HG02884 (cell line): ENCODE results near the gene USP10.

Experiments
- ATAC-seq: cut with Tn5 transposase; IDR thresholded peaks from one replicate; pipeline ENCODE4 v1.9.1; 2021; ENCODE audit warnings: mild to moderate bottlenecking, moderate library complexity; ENCODE audit not compliant: unreplicated experiment

Gene USP10

GRCh38 chr16:84818989-84819643 is 119.3 kb downstream of the USP10 start:
- no peak for ATAC-seq

- ATAC-seq: no peak
Observed at GRCh38 chr16:84819644-84820304, 120.0 kb downstream of the USP10 start, which contains the start of gene CRISPLD2. Gene CRISPLD2 (plus strand): TSS chr16:84819985. CDS start chr16:84838496, 18,511 bp downstream.

DNA sequence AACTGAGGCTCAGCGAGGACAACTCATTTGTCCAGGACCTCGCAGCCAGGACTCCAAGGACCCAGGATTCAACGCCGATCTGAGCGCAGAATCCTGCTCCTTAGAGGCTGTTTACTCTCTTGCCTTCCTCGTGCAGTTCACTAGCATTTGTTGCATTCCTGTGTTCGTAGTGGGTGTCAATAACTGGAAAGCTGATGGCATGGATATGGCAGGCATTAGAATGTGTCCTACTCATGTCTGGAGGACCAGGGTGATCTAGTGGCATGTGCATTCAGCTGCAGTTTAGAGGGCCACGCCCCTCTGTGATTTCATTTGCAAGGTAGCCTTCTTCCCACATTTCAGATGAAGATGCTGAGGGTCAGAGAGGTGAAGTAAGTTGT is 120.5 kb downstream of the USP10 start:
- no peak for ATAC-seq

DNA sequence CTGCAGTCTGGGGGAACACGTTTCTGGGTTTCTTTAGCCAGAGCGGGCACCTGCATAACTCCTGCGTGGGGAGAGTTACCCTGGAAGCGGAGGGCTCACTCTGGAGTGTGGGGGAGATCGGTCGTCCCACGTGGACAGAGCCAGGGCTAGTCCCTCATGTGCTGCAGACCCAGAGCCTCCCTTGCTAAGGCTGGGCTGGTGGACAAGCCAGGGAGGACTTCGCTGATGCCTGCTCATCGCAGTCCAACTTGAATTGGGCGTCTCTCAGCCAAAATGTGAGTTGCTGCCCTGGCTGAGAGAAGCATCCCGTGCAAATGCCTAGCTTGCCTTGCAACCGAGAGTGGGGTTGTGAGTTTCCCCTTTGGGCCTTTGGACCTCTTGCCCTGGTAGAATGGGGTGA is 121.0 kb downstream of the USP10 start:
- ATAC-seq: no peak

DNA sequence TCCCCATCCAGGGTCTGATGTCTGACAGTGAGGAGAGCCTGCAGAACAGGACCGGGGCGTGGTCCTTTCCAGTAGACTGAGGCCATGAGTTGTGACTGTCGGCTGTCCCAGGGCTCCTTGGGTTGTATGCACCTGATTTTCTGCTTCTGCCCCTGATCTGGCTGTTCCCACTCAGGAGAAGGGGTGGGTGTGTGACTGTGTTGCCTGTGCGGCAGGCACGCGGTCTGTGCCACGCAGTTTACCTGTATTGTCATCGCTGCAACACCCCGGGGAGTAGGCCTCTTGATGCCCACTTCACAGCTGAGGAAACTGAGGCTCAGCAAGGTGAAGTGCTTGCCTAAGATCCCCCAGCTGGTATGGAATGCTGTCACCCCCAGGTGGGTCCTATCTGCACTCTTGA is 121.4 kb downstream of the USP10 start:
- ATAC-seq: no peak

DNA sequence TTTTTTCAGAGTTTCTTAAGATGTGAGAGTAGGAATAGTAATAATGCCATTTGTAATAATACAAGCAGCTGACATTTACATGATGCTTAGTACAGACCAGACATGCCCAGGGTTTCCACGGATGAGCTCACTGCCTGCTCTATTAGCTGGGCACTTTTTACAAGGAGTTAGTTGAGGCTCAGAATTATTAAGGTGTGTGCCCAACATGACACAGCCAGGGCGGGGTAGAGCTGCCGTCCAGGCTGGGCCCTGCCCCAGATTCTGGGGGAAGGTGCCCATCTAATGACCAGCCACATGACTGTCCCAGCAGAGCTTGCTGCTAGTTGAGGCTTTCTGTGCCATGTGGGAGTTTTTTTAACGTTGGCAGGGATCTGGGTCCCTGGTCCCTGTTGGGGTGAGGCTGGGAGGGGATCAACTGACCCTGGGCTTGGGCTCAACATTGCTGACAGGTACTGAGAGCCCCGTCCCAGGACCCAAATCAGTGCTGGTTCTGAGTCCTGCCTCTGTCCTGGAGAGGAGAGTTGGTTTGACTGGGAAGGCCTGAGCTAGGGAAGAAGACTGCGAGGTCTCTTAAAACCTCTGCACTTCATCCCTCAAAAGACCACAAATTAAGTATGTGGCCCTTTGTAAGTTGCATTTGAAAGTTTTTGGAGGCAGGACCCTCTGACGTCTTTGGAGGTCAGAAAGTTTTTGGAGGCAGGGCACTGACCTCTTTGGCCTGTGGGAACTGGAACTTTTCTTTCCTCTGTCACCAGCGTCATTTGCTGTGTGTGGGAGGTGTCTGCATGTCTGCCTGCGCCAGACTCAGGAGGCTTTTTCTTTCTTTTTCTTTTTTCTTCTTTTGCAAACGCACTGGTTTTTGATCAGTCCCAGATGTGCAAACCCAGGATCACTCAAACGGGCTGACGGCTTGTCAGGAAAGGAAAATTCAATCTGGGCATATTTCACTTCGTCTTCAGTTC is 122.2 kb downstream of the USP10 start:
- ATAC-seq: no peak

- no peak for ATAC-seq
Observed at GRCh38 chr16:84822990-84823389, 123.2 kb downstream of the USP10 start.

GRCh38 chr16:84823484-84823883 is 123.7 kb downstream of the USP10 start:
- ATAC-seq: no peak

GRCh38 chr16:84823926-84824325 is 124.1 kb downstream of the USP10 start:
- ATAC-seq: no peak

DNA sequence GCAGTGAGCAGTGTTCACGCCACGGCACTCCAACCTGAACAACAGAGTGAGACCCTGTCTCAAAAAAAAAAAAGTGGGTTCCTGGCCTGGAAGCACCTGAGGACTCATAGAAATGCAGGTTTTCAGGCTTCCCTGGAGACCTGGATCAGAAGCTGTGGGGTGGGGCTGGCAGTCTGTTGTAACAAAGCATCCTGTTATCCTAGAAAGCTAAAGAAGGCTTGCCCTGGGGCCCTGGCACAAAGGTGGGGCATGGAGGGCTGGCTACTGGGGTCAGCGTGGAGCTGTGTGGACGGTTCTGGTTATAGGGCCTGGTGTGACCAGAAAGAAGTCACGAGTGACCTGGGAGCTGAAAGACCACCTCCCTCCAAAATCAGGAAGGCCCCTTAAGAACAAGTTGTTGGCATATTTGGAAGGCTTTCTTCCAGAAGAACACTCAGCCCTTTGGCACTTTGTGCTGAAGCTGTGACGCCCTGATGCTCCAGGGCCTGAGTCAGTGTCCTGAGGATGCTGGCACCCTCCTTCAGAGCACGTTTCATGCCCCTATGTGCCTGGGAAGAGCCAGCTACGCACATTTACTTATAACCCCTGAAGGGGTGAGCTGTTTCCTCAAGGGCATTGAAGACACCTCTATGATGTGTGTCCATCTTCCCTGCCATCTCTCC is 126.2 kb downstream of the USP10 start:
- no peak for ATAC-seq

- no peak for ATAC-seq
Observed at GRCh38 chr16:84826558-84826941, 126.8 kb downstream of the USP10 start.

DNA sequence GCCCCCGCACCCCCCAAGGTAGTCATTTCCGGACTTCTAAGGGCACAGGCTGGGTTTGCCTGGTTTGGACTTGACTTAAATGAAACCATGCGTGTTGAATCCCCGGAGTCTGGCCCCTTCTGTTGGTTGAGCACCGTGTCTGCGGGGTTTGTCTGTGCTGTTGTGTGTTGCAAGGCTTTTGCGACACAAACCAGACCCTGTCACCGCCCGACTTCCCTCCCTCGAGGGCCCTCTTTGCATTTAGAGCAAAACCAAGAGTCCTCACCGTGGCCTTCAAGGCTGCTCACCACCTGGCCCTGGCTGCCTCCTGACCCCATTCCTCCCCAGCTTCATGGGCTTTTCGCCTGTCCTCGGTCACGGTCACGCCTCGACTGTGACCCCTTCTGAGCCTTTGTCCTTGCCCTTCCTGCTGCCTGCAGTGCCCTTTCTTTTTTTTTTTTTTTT is 127.4 kb downstream of the USP10 start:
- no peak for ATAC-seq

DNA sequence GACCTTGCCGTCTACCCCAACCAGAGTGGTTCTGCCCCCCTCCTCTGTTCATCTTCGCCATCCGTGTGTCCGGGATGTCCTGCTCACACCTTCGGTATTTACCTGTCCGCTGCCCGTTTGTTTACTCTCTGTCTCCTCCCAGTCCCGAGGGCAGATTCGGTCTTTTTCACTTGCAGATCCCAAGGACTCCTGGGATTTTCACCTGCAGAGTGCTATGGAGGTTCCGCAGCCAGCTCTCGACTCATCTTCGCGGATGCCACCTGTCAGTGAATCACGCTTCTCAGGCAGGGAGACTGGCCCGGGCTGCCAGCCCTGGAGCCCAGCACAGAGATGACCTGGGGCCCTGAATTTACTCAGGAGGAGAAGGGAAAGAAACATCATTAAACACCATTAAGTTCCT is 128.1 kb downstream of the USP10 start:
- no peak for ATAC-seq

- ATAC-seq: no peak
Observed at GRCh38 chr16:84828322-84828721, 128.5 kb downstream of the USP10 start.
